ENCODE results near the gene RFC4. TPM values are rescaled to one million over a fixed set of nuclear protein-coding genes. Genes with fewer than 3 reads are reported as not detected.

The RFC4 gene
- total and polyA plus RNA-seq, 2 of the 13 experiments (the other 11 are each of a cell fraction or from before 2014, with no cell fraction given): 18.5 to 103 TPM

DNA sequence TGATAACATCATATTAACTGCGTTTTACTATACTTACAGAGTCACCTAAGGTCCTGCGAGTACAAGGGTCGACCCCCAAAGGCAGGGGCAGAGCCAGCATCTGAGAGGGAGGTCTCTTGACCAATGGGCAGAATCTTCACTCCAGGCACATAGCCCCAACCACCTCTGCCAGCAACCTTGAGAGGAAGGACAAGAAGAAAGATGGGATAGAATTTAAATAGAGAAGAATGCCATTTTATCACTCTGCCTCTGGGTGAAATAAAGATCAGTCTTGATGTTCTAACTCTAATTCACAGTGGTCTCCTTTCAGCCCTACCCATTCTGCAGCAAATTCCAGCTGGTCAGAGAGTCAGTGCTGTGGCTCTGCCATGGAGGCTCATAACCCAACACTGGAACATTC, 62.6 kb downstream of the RFC4 start (continued):
- TF ChIP-seq, protein P1, sequence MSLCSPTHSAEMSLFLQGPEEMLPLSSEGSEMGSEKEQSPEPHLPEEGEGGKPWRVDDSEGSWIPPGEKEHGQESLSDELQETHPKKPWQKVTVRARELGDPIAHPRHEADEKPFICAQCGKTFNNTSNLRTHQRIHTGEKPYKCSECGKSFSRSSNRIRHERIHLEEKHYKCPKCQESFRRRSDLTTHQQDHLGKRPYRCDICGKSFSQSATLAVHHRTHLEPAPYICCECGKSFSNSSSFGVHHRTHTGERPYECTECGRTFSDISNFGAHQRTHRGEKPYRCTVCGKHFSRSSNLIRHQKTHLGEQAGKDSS (CRISPR knock-in tag; IDR thresholded peaks at IDR 0.05; ENCODE audit: borderline replicate concordance, low read depth): no peak
- TF ChIP-seq ZBTB38 (CRISPR knock-in tag; IDR thresholded peaks at IDR 0.05): no peak
- TF ChIP-seq ZBTB37 (CRISPR knock-in tag; IDR thresholded peaks at IDR 0.05): 0 out of 2 replicates have a peak, but pooled peaks have one; percentile 26
- TF ChIP-seq, protein P2, sequence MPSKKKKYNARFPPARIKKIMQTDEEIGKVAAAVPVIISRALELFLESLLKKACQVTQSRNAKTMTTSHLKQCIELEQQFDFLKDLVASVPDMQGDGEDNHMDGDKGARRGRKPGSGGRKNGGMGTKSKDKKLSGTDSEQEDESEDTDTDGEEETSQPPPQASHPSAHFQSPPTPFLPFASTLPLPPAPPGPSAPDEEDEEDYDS (CRISPR knock-in tag; IDR thresholded peaks at IDR 0.05): no peak
- peak; percentile 39 for TF ChIP-seq TEAD3 (CRISPR knock-in tag; optimal IDR thresholded peaks at IDR 0.05; ENCODE audit: borderline replicate concordance)
- TF ChIP-seq NCOR1 (IDR thresholded peaks at IDR 0.05; ENCODE audit: borderline replicate concordance, low read length): no peak
- TF ChIP-seq HNRNPK (IDR thresholded peaks at IDR 0.05; ENCODE audit: low read depth, low read length, poor library complexity, severe bottlenecking): no peak
- TF ChIP-seq RBM39 (IDR thresholded peaks at IDR 0.05; ENCODE audit: low read depth, low read length, poor library complexity, severe bottlenecking): no peak
- TF ChIP-seq, protein P3, sequence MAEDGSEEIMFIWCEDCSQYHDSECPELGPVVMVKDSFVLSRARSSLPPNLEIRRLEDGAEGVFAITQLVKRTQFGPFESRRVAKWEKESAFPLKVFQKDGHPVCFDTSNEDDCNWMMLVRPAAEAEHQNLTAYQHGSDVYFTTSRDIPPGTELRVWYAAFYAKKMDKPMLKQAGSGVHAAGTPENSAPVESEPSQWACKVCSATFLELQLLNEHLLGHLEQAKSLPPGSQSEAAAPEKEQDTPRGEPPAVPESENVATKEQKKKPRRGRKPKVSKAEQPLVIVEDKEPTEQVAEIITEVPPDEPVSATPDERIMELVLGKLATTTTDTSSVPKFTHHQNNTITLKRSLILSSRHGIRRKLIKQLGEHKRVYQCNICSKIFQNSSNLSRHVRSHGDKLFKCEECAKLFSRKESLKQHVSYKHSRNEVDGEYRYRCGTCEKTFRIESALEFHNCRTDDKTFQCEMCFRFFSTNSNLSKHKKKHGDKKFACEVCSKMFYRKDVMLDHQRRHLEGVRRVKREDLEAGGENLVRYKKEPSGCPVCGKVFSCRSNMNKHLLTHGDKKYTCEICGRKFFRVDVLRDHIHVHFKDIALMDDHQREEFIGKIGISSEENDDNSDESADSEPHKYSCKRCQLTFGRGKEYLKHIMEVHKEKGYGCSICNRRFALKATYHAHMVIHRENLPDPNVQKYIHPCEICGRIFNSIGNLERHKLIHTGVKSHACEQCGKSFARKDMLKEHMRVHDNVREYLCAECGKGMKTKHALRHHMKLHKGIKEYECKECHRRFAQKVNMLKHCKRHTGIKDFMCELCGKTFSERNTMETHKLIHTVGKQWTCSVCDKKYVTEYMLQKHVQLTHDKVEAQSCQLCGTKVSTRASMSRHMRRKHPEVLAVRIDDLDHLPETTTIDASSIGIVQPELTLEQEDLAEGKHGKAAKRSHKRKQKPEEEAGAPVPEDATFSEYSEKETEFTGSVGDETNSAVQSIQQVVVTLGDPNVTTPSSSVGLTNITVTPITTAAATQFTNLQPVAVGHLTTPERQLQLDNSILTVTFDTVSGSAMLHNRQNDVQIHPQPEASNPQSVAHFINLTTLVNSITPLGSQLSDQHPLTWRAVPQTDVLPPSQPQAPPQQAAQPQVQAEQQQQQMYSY (CRISPR knock-in tag; IDR thresholded peaks at IDR 0.05): no peak
- no peak for TF ChIP-seq CHD4 (IDR thresholded peaks at IDR 0.05; ENCODE audit: borderline replicate concordance, low read length)
- no peak for TF ChIP-seq CBFB (CRISPR knock-in tag; IDR thresholded peaks at IDR 0.05)
- TF ChIP-seq NKX3-1 (CRISPR knock-in tag; IDR thresholded peaks at IDR 0.05): no peak
- TF ChIP-seq SP140L (CRISPR knock-in tag; IDR thresholded peaks at IDR 0.05; ENCODE audit: borderline replicate concordance): no peak
- no peak for TF ChIP-seq ZFY (CRISPR knock-in tag; IDR thresholded peaks at IDR 0.05)
- TF ChIP-seq, protein P4, sequence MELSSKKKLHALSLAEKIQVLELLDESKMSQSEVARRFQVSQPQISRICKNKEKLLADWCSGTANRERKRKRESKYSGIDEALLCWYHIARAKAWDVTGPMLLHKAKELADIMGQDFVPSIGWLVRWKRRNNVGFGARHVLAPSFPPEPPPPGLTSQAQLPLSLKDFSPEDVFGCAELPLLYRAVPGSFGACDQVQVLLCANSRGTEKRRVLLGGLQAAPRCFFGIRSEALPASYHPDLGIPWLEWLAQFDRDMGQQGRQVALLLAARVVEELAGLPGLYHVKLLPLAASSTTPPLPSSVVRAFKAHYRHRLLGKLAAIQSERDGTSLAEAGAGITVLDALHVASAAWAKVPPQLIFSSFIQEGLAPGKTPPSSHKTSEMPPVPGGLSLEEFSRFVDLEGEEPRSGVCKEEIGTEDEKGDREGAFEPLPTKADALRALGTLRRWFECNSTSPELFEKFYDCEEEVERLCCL (CRISPR knock-in tag; IDR thresholded peaks at IDR 0.05; ENCODE audit: borderline replicate concordance): no peak
- TF ChIP-seq, protein P5, sequence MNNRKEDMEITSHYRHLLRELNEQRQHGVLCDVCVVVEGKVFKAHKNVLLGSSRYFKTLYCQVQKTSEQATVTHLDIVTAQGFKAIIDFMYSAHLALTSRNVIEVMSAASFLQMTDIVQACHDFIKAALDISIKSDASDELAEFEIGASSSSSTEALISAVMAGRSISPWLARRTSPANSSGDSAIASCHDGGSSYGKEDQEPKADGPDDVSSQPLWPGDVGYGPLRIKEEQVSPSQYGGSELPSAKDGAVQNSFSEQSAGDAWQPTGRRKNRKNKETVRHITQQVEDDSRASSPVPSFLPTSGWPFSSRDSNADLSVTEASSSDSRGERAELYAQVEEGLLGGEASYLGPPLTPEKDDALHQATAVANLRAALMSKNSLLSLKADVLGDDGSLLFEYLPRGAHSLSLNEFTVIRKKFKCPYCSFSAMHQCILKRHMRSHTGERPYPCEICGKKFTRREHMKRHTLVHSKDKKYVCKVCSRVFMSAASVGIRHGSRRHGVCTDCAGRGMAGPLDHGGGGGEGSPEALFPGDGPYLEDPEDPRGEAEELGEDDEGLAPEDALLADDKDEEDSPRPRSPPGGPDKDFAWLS (CRISPR knock-in tag; IDR thresholded peaks at IDR 0.05; ENCODE audit: borderline replicate concordance): no peak
- no peak for TF ChIP-seq ZMAT5 (CRISPR knock-in tag; IDR thresholded peaks at IDR 0.05; ENCODE audit: borderline replicate concordance, low read depth)
- TF ChIP-seq ZMYM4 (CRISPR knock-in tag; IDR thresholded peaks at IDR 0.05): 0 out of 2 replicates have a peak, but pooled peaks have one; percentile 0

Data from HepG2 (cell line).